ENCODE results near the gene FKBP5.

DNA sequence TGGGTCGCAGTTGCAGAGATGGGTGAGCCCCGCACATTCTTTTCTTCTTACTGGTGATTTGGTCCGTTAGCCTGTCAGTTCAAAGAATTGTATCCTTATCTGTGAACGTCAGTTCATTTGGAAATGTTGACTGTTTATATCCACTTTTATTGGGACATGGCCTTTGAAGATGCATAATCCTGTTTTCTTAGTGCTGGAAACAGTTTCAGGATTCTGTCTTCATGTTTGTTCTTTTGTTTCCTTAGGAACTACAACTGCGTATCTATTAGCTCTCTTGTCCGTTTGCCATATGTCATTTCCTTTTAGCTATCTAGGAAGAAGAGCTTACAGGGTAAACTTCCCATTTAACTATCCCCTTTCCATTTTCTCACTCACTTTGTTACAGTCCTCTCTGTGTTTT, 141.0 kb downstream of the FKBP5 start:
- TF ChIP-seq POLR2A (IDR thresholded peaks at IDR 0.05) (no peak), EP300 (IDR thresholded peaks at IDR 0.05) (no peak)
- TF ChIP-seq, protein P1, sequence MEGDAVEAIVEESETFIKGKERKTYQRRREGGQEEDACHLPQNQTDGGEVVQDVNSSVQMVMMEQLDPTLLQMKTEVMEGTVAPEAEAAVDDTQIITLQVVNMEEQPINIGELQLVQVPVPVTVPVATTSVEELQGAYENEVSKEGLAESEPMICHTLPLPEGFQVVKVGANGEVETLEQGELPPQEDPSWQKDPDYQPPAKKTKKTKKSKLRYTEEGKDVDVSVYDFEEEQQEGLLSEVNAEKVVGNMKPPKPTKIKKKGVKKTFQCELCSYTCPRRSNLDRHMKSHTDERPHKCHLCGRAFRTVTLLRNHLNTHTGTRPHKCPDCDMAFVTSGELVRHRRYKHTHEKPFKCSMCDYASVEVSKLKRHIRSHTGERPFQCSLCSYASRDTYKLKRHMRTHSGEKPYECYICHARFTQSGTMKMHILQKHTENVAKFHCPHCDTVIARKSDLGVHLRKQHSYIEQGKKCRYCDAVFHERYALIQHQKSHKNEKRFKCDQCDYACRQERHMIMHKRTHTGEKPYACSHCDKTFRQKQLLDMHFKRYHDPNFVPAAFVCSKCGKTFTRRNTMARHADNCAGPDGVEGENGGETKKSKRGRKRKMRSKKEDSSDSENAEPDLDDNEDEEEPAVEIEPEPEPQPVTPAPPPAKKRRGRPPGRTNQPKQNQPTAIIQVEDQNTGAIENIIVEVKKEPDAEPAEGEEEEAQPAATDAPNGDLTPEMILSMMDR (IDR thresholded peaks at IDR 0.05) = no peak

Data from ovary (tissue), 3 donors.